HepG2 (cell line): ENCODE results near the gene FLT3LG. TPM values are rescaled to one million over a fixed set of nuclear protein-coding genes. Genes with fewer than 3 reads are reported as not detected.

ENCODE experiments used
- ATF7 ChIP-seq, 2 experiments: fragments of 450-650 bp in 1 of 2; sonication (generic) in 1 of 2; formaldehyde crosslinking in 1 of 2; IDR thresholded peaks; 2 replicates each; pipeline versions ENCODE4 v1.4.0 to v1.6.1; 2016 to 2020; ENCODE audit warnings: antibody characterized with exemption in 1 of 2, mild to moderate bottlenecking in 1 of 2, missing genetic modification reagents in 1 of 2
- FOXA1 ChIP-seq, 2 experiments: fragments of 450-650 bp in 1 of 2; sonication (generic) in 1 of 2; formaldehyde crosslinking in 1 of 2; IDR thresholded peaks; 2 replicates each; pipeline versions ENCODE4 v1.4.0 to v1.6.1; 2016 to 2020; ENCODE audit warnings: missing genetic modification reagents in 1 of 2
- FOXP1 ChIP-seq, 2 experiments: fragments of 450-650 bp in 1 of 2; IDR thresholded peaks; 2 replicates each; pipeline ENCODE4 v1.6.1; 2017 to 2018; ENCODE audit warnings: antibody characterized with exemption in 1 of 2
- GZF1 ChIP-seq: sonication (generic); formaldehyde crosslinking; IDR thresholded peaks from 2 replicates; pipeline ENCODE4 v1.5.1; 2020; ENCODE audit warnings: mild to moderate bottlenecking, missing genetic modification reagents
- HMGA1 ChIP-seq: sonication (generic); formaldehyde crosslinking; conservative IDR thresholded peaks from 2 replicates; pipeline ENCODE4 v1.4.0; 2020; ENCODE audit warnings: missing genetic modification reagents
- KLF12 ChIP-seq: sonication (generic); formaldehyde crosslinking; IDR thresholded peaks from 2 replicates; pipeline ENCODE4 v1.4.0; 2020; ENCODE audit warnings: missing genetic modification reagents, borderline replicate concordance
- MAZ ChIP-seq, 2 experiments: sonication (generic) in 1 of 2; formaldehyde crosslinking in 1 of 2; IDR thresholded peaks; 2 replicates each; pipeline versions ENCODE4 v1.5.0 to v1.6.1; 2012 to 2020; ENCODE audit warnings: low read depth in 2 of 2, mild to moderate bottlenecking in 2 of 2, borderline replicate concordance in 1 of 2, improper control_type of control experiment in 1 of 2, low read length in 1 of 2, missing genetic modification reagents in 1 of 2, moderate library complexity in 1 of 2
- MLLT10 ChIP-seq: sonication (generic); formaldehyde crosslinking; IDR thresholded peaks from 2 replicates; pipeline ENCODE4 v1.4.0; 2020; ENCODE audit warnings: missing genetic modification reagents
- NFE2L1 ChIP-seq: sonication (generic); formaldehyde crosslinking; IDR thresholded peaks from 2 replicates; pipeline ENCODE4 v1.4.0; 2020; ENCODE audit warnings: missing genetic modification reagents, mild to moderate bottlenecking, borderline replicate concordance
- PCBP1 ChIP-seq: fragments of 200-400 bp; formaldehyde crosslinking; IDR thresholded peaks from 2 replicates; pipeline ENCODE4 v1.6.1; 2017; ENCODE audit warnings: mild to moderate bottlenecking, low read depth, low read length, borderline replicate concordance
- RNF2 ChIP-seq: fragments of 450-650 bp; conservative IDR thresholded peaks from 2 replicates; pipeline ENCODE4 v1.6.1; 2016; ENCODE audit warnings: low read depth
- ZNF350 ChIP-seq: sonication (generic); formaldehyde crosslinking; IDR thresholded peaks from 2 replicates; pipeline ENCODE4 v1.4.0; 2020; ENCODE audit warnings: mild to moderate bottlenecking, low read depth, missing genetic modification reagents, borderline replicate concordance
- ZNF441 ChIP-seq: sonication (generic); formaldehyde crosslinking; IDR thresholded peaks from 2 replicates; pipeline ENCODE4 v1.7.0; 2021; ENCODE audit warnings: missing genetic modification reagents, borderline replicate concordance
- ZNF484 ChIP-seq: sonication (generic); formaldehyde crosslinking; IDR thresholded peaks from 2 replicates; pipeline ENCODE4 v1.5.1; 2020; ENCODE audit warnings: mild to moderate bottlenecking, low read depth, missing genetic modification reagents, borderline replicate concordance
- ZNF629 ChIP-seq: sonication (generic); formaldehyde crosslinking; conservative IDR thresholded peaks from 2 replicates; pipeline ENCODE4 v1.5.0; 2020; ENCODE audit warnings: missing genetic modification reagents
- ZNF646 ChIP-seq: sonication (generic); formaldehyde crosslinking; IDR thresholded peaks from 2 replicates; pipeline ENCODE4 v1.9.0; 2021; ENCODE audit warnings: mild to moderate bottlenecking, missing genetic modification reagents
- ZNF790 ChIP-seq: sonication (generic); formaldehyde crosslinking; IDR thresholded peaks from 2 replicates; pipeline ENCODE4 v1.8.0; 2022; ENCODE audit warnings: missing genetic modification reagents, mild to moderate bottlenecking, borderline replicate concordance
- ZSCAN22 ChIP-seq: sonication (generic); formaldehyde crosslinking; IDR thresholded peaks from 2 replicates; pipeline ENCODE4 v1.4.0; 2020; ENCODE audit warnings: mild to moderate bottlenecking, missing genetic modification reagents
- polyA plus RNA-seq, 8 experiments: library from polyadenylated mRNA; depleted of rRNA in 3 of 8; stranded (reverse) in 7 of 8; unstranded in 1 of 8; fragments of >200 nt; fragmentation: Illumina TruSeq in 4 of 8; extraction: Trizol in 4 of 8; gene quantifications; 2 replicates each; pipeline versions ENCODE4 v1.2.1 to v1.2.3, GENCODE V29; 2011 to 2016; ENCODE audit warnings: low read depth in 4 of 8, missing spikeins in 1 of 8, mixed read lengths in 1 of 8; ENCODE audit not compliant: insufficient read depth in 1 of 8
- total RNA-seq, 5 experiments: library from RNA; depleted of rRNA; stranded (reverse); fragments of >200 nt; fragmentation: Illumina TruSeq; extraction: Trizol; gene quantifications; 2 replicates each; pipeline ENCODE4 v1.2.3, GENCODE V29; 2016; ENCODE audit warnings: low read depth in 1 of 5
- TF ChIP-seq, protein P1 (sequence below): sonication (generic); formaldehyde crosslinking; IDR thresholded peaks from 2 replicates; pipeline ENCODE4 v1.8.0; 2022; ENCODE audit warnings: low read depth, missing genetic modification reagents
- TF ChIP-seq, protein P2 (sequence below): sonication (generic); formaldehyde crosslinking; IDR thresholded peaks from 2 replicates; pipeline ENCODE4 v1.5.0; 2020; ENCODE audit warnings: missing genetic modification reagents, mild to moderate bottlenecking, borderline replicate concordance

FLT3LG gene
- total and polyA plus RNA-seq, 2 of the 13 experiments (the other 11 are each of a cell fraction or from before 2014, with no cell fraction given): 1.5 to 2.6 TPM

DNA sequence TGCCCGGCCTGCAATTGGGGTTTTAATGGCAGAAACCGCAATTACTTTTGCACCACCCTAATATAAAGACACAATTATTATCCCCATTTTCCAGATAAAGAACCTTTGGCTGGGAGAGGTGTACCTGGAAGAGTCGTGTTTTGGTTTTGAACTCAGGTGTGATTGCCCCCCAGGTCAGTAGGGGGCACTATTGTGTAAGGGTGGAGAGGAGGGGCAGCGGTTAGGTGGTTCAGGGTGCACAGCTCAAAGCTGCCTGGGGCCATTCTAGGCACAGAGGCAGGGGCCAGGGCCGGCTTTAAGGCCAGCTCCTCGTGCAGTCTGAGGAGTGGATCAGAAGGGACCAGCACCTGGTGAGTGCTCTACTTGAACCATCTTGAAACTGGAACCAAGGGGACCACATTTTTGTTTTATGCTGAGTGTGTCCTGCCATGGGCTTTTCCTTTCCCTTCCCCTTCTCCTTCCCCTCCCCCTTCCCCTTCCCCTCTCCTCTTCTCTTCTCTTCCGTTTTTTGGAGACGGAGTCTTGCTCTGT is 32.6 kb downstream of the FLT3LG start (continued):
- no peak for TF ChIP-seq GZF1 (CRISPR knock-in tag)
- TF ChIP-seq NFE2L1: no peak
- TF ChIP-seq MAZ (IDR thresholded peaks at IDR 0.05; ENCODE audit: borderline replicate concordance, low read depth, low read length): peak; percentile 47; the same call in 1 of the 2 replicates
- TF ChIP-seq MAZ (CRISPR knock-in tag; IDR thresholded peaks at IDR 0.05; ENCODE audit: low read depth): no peak
- TF ChIP-seq FOXP1 (IDR thresholded peaks at IDR 0.05): no peak
- no peak for TF ChIP-seq FOXP1 (CRISPR knock-in tag; IDR thresholded peaks at IDR 0.05)
- TF ChIP-seq ZSCAN22: no peak
- no peak for TF ChIP-seq ZNF646 (CRISPR knock-in tag)
- no peak for TF ChIP-seq ZNF484 (CRISPR knock-in tag)
- 0 out of 2 replicates have a peak, but pooled peaks have one; percentile 51 for TF ChIP-seq PCBP1
- no peak for TF ChIP-seq MLLT10 (CRISPR knock-in tag)
- no peak for TF ChIP-seq KLF12 (CRISPR knock-in tag)
- TF ChIP-seq ATF7 (IDR thresholded peaks at IDR 0.05): no peak
- no peak for TF ChIP-seq ATF7 (CRISPR knock-in tag; IDR thresholded peaks at IDR 0.05)
- no peak for TF ChIP-seq ZNF441 (CRISPR knock-in tag)
- TF ChIP-seq ZNF350 (CRISPR knock-in tag): peak; percentile 50; the same call in 1 of the 2 replicates
- TF ChIP-seq RNF2: no peak
- TF ChIP-seq ZNF790: no peak
- peak; percentile 87 for TF ChIP-seq ZNF629 (CRISPR knock-in tag)
- TF ChIP-seq FOXA1 (IDR thresholded peaks at IDR 0.05): no peak
- 0 out of 2 replicates have a peak, but pooled peaks have one; percentile 12 for TF ChIP-seq FOXA1 (CRISPR knock-in tag; IDR thresholded peaks at IDR 0.05)
- no peak for TF ChIP-seq HMGA1
- TF ChIP-seq, protein P1, sequence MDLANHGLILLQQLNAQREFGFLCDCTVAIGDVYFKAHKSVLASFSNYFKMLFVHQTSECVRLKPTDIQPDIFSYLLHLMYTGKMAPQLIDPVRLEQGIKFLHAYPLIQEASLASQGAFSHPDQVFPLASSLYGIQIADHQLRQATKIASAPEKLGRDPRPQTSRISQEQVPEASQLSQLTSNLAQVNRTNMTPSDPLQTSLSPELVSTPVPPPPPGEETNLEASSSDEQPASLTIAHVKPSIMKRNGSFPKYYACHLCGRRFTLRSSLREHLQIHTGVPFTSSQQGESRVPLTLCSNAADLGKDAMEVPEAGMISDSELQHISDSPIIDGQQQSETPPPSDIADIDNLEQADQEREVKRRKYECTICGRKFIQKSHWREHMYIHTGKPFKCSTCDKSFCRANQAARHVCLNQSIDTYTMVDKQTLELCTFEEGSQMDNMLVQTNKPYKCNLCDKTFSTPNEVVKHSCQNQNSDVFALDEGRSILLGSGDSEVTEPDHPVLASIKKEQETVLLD: no peak
- TF ChIP-seq, protein P2, sequence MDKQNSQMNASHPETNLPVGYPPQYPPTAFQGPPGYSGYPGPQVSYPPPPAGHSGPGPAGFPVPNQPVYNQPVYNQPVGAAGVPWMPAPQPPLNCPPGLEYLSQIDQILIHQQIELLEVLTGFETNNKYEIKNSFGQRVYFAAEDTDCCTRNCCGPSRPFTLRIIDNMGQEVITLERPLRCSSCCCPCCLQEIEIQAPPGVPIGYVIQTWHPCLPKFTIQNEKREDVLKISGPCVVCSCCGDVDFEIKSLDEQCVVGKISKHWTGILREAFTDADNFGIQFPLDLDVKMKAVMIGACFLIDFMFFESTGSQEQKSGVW (CRISPR knock-in tag): no peak
